HK-2 (cell line): ENCODE measurements around the gene ALKBH5.
A peak's percentile ranks its signal among the peaks of the same experiment; 100 is the strongest.

Experiments used
- DNase-seq: peaks from one replicate; pipeline ENCODE4 v3.0.0-alpha.2; 2018; ENCODE audit not compliant: unreplicated experiment

ALKBH5 gene

GRCh38 chr17:18183334-18184142 is at the start of gene ALKBH5:
Gene ALKBH5 (plus strand): TSS chr17:18183828. CDS start chr17:18184244, 416 bp downstream.
- peak; percentile 98 for DNase-seq

- no peak for DNase-seq
Measured at GRCh38 chr17:18136357-18136756, 47.3 kb upstream of the ALKBH5 start.

GRCh38 chr17:18138065-18138749 is 45.4 kb upstream of the ALKBH5 start:
- no peak for DNase-seq

- DNase-seq: no peak
Measured at GRCh38 chr17:18139092-18139491, 44.5 kb upstream of the ALKBH5 start.

- DNase-seq: no peak
Measured at GRCh38 chr17:18139498-18139897, 44.1 kb upstream of the ALKBH5 start.

- DNase-seq: peak; percentile 20
Measured at GRCh38 chr17:18139949-18140348, 43.7 kb upstream of the ALKBH5 start.

- no peak for DNase-seq
Measured at GRCh38 chr17:18140648-18141047, 43.0 kb upstream of the ALKBH5 start.

- DNase-seq: no peak
Measured at GRCh38 chr17:18141210-18141803, 42.3 kb upstream of the ALKBH5 start.

- DNase-seq: no peak
Measured at GRCh38 chr17:18142417-18142816, 41.2 kb upstream of the ALKBH5 start.

- no peak for DNase-seq
Measured at GRCh38 chr17:18143044-18143936, 40.3 kb upstream of the ALKBH5 start.

GRCh38 chr17:18144261-18144660 is 39.4 kb upstream of the ALKBH5 start:
- no peak for DNase-seq

GRCh38 chr17:18144855-18145254 is 38.8 kb upstream of the ALKBH5 start:
- DNase-seq: no peak

- DNase-seq: no peak
Measured at GRCh38 chr17:18145811-18146210, 37.8 kb upstream of the ALKBH5 start.

- no peak for DNase-seq
Measured at GRCh38 chr17:18146259-18146658, 37.4 kb upstream of the ALKBH5 start.

GRCh38 chr17:18146980-18147379 is 36.6 kb upstream of the ALKBH5 start:
- DNase-seq: no peak

- DNase-seq: no peak
Measured at GRCh38 chr17:18148586-18148985, 35.0 kb upstream of the ALKBH5 start.

- no peak for DNase-seq
Measured at GRCh38 chr17:18151290-18151689, 32.3 kb upstream of the ALKBH5 start.

- no peak for DNase-seq
Measured at GRCh38 chr17:18155179-18155578, 28.4 kb upstream of the ALKBH5 start.

GRCh38 chr17:18156171-18156975 is 27.3 kb upstream of the ALKBH5 start:
- DNase-seq: no peak

- no peak for DNase-seq
Measured at GRCh38 chr17:18156976-18157280, 26.7 kb upstream of the ALKBH5 start.

GRCh38 chr17:18157354-18157985 is 26.2 kb upstream of the ALKBH5 start:
- no peak for DNase-seq
